ENCODE results near the gene AMD1.
"Not testable (repeated sequence)": the region's sequence is repeated elsewhere in the genome, so short reads cannot be mapped to it uniquely, and the experiment has no call there.

AMD1 gene

DNA sequence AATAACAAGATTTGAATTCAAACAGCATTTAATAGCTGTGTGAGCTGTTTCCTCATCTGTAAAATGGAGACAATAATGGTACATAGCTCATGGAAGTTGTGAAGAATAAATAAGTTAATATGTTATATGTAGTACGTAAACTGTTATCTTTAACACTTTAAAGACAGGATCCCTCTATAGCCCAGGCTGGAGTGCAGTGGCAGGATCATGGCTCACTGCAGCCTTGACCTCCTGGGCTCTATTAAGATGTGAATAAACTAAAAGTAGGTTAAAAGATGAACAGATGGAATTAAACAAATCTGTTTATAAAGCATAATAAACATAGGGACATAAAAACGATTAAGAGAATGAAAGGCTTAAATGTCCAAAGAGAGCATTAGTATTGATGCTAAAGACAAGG lies 3.0 kb downstream of the AMD1 start:
- no peak for DNase-seq (ENCODE audit: low read depth in 2 of 2)

DNA sequence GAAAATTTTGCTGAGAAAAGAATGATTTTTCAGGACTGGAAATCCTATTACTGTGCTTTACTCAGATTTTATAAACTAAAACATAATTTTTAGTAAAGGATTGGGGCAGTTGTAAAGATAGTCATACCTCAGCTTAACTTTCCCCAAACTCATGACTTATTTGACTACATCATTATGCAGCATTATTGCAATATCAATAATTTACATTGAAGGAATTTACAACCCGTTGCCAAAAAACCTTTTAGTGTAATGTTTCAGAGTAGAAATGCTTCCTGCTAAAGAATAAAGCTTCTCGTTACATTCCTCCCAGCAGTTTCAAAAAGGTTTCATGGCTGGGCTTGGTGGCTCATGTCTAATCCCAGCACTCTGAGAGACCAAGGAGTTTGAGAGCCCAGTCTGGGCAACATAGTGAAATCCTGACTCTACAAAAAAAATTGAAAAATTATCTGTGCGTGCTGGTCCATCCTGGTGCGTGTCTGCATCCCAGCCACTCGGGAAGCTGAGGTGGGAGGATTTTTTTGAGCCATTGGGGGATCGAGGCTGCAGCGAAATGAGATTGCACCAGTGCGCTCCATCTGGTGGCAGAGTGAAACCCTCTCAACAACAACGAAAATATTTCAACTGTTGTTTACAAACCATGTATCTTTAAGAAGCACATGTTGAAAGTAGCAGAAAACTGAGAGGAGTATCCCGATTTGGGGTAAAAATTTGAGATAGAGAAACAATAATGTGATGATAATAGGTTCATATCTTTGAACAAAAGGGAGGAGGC lies 4.4 kb downstream of the AMD1 start:
- DNase-seq (ENCODE audit: low read depth in 2 of 2) = peak; percentile 10 to 15

DNA sequence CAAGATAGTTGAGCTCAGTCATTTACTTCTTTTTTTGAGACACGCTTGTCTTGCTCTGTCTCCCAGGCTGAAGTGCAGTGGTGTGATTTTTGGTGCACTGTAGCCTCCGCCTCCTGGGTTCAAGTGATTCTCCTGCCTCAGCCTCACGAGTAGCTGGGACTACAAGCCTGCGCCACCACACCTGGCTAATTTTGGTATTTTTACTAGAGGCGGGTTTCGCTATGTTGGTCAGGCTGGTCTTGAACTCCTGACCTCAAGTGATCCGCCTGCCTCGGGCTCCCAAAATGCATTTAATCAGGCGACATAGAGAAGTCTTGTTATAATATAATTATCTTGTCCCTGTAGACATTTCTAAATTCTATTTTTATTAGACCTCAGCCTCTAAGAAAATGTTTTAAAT lies 6.1 kb downstream of the AMD1 start:
- DNase-seq (ENCODE audit: low read depth in 2 of 2) = no peak

DNA sequence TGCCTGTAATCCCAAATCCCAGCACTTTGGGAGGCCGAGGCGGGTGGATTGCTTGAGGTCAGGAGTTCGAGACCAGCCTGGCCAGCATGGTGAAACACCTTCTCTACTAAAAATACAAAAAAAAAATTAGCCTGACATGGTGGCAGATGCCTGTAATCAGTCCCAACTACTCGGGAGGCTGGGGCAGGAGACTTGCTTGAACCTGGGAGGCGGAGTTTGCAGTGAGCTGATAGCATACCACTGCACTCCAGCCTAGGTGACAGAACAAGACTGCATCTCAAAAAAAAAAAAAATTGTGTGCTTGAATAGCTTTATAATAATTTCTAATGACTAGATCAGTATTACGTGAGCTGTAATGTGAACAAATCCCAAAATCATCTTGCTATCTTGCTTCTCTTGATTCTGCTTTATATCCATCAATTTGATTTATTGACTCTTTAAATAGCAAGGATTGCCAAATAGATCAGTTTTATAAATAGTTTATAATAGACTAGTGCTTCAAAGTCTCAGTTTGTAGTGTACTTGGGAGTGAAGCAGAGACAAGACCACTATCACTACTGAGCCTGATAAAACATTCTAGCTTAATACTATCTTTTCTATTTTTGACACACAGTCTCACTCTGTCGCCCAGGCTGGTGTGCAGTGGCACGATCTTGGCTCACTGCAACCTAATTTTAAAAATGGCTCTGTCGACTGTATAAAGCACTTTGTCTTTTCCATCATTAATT lies 7.1 kb downstream of the AMD1 start:
- no peak for DNase-seq (ENCODE audit: low read depth in 2 of 2)

DNA sequence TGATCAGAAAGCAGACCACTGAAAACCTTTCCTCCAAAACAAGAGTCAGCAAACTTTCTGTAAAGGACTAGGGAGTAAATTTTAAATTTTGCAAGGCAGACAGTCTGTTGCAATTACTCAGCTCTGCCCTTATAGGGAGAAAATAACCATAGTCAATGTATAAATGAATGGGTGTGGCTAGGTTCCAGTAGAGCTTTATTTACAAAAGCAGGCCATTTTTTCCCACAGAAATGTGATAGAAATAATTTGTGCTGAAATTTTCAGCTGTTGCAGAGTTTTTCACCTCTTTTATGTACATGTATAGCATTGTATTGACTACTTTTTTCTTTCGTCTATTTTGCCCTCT lies 7.7 kb downstream of the AMD1 start:
- DNase-seq (ENCODE audit: low read depth in 2 of 2) = no peak

DNA sequence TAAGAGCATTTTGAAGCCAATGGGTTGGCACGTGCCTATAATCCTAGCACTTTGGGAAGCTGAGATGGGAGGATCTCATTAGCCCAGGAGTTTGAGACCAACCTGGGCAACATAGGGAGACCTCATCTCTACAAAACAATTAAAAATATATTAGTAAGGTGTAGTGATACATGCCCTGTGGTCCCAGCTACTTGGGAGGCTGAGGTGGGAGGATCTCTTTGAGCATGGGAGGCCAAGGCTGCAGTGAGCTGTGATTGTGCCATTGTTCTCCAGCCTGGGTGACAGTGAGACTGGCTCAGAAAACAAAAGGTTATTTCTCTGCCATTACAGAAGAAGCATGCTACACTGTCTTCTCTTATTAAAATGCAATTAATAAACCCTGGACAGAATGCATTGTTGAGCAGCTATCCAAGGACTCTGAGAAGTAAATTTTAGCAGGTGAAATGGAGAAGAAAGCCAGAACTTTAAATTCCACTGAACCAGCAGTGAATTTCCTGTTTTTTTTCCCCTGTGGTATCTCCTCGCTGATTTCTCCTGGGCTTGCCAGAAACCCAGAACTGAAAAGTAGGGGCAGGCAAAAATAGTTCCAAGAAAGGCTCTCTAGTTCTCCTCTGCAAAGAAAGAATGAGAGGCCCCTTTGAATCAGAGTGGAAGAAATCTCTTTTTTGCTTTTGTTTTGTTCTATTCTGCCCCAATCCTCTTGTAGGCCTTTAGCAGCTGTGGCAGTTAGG lies 8.4 kb downstream of the AMD1 start:
- no peak for DNase-seq (ENCODE audit: low read depth in 2 of 2)

DNA sequence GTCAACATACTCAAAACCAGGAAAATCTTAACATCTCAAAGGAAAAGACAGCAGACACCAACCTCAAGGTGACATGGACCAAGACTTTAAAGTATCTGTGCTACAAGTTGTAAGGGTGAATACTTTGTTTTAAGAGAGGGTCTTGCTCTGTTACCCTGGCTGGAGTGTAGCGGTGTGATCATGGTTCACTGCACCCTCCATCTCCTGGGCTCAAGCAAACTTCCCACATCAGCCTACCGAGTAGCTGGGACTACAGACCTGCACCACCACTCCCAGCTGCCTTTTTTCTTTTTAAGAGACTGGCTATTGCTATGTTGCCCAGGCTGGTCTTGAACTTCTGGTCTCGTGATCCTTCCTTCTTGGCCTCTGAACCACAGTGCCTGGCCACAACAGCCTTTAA lies 9.7 kb downstream of the AMD1 start:
- DNase-seq (ENCODE audit: low read depth in 2 of 2) = no peak

DNA sequence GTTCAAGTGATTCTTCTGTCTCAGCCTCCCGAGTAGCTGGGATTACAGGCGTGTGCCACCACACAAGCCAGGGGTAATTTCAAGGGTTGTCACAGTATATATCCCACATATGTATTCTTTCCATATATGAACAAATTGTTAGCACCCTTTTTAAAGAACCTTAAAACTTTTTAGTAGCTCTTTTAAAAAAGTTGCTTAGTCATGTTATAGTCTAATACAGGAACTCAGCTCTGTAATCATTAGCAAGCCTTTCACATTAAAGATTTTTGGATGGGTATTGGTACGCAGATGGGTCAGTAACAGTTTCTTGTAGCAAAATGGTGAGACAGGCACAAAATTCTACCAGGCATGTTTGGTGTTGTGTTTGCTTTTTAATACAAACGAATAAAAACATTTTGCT lies 10.9 kb downstream of the AMD1 start:
- no peak for DNase-seq (ENCODE audit: low read depth in 2 of 2)

DNA sequence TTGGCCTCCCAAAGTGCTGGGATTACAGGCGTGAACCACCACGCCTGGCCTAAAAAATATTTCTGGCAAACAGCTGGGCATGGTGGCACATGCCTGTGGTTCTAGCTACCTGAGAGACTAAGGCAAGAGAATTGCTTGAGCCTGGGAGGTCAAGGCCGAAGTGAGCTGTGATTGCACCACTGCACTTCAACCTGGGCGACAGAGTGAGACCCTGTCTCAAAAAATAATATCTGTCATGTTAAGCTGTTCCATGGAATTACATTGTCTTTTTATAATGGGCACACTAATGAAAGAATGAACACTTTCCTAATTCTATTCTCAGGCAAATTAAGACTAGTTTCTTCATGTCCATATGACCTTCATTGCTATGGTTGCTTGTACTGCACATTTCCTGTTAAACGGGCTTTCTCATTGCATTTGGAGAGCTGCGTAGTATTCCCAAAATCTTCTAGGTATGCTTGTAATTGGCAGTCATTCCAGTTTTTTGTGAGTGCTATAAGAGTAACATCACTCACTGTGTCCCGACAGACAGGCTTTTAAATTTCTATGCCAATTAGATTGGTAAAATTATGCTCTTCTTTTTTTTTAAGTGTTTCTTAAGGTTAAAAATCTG lies 12.1 kb downstream of the AMD1 start:
- no peak for DNase-seq (ENCODE audit: low read depth in 2 of 2)

DNA sequence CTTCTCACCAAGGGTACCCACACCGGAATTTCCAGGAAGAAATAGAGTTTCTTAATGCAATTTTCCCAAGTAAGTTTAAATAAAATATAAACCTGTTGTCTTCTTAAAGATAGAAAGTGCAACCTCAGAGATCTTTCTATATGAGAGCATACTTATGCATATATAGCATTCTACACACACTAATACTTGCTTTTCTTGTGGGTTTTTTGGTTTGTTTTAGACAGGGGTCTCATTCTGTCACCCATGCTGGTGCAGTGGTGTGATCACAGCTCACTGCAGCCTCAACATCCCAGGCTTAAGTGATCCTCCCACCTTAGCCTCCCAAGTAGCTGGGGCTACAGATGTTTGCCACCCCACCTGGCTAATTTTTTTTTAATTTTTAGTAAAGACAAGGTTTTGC lies 15.7 kb downstream of the AMD1 start:
- DNase-seq (ENCODE audit: low read depth in 2 of 2) = no peak

DNA sequence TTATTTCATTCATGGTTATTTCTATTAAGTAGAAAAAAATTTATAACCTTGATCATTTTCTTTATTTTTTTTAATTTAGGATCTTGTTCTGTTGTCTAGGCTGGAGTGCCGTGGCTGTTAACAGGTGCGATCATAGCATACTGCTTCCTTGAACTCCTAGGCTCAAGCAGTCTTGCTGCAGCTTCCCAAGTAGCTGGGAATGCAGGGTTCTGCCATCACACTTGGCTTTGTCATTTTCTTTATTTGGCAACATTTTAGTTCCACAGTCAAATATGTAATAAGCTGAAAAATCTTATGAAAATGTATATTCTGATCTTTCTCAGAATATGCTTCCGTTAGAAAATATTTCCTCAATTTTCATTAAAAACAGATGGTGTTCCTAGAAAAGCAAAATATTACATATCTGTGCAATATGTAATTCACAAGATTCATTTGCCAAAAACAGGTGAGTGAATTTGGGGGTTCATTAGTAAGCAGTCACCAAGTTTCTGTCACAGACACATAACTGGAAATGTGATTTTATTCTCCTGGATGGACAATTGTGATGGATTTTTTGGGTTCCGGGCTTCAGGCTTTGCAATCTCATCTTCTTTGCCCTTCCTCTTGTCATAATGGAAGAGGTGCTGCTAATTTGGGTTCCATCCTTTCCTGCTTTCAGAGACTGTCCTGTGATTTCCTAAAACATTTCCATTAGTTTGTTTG lies 21.5 kb downstream of the AMD1 start:
- no peak for DNase-seq (ENCODE audit: low read depth in 2 of 2)

DNA sequence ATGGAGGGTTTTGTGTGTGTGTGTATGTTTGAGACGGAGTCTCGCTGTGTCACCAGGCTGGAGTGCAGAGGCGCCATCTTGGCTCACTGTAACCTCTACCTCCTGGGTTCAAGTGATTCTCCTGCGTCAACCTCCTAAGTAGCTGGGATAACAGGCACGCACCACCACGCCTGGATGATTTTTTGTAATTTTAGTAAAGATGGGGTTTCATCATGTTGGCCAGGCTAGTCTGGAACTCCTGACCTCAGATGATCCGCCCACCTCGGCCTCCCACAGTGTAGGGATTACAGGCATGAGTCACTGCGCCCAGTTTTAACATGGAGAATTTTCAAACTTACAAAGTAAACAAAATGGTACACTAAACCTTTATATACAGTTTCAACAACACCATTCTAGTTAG lies 22.8 kb downstream of the AMD1 start:
- DNase-seq (ENCODE audit: low read depth in 2 of 2) = no peak

DNA sequence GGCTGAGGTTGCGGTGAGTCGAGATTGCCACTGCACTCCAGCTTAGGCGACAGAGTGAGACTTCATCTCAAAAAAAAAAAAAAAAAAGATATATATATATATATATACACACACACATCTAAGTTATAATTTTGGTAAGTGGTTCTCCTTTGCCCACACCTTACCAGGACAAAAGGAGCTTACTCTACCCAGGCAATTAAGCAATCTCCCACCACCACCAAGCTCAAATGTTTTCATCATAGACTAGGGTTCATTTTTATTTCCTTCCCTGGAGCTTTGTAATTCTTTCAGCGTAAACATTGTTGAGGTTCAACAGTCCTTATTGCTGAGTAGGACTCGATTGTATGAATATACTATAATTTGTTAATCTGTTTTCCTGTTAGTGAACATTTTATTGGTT lies 23.5 kb downstream of the AMD1 start:
- DNase-seq (ENCODE audit: low read depth in 2 of 2) = no peak

DNA sequence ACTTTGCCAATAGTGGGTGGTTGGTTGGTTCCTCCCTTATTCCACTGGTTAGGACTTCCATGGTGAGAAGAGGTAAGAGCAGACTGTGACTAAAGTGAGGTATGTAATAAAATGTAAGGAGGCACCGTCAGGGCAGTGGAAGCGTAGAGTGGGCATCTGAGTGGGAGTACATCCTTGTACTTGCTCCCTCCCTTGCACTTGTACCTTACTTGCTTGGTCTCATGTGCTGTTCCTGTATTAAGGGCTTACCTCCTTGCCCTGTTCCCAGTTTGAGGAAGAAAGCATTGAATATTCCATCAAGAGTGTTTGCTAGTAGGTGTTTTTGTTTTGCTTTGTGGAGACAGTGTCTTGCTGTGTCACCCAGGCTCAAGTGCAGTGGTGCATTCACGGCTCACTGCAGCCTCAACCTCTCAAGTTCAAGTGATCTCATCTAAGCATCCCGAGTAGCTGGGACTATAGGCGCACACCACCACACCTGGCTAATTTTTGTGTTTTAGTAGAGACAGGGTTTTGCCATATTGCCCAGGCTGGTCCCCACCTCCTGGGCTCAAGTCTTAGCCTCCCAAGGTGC lies 25.5 kb downstream of the AMD1 start:
- no peak for DNase-seq (ENCODE audit: low read depth in 2 of 2)

DNA sequence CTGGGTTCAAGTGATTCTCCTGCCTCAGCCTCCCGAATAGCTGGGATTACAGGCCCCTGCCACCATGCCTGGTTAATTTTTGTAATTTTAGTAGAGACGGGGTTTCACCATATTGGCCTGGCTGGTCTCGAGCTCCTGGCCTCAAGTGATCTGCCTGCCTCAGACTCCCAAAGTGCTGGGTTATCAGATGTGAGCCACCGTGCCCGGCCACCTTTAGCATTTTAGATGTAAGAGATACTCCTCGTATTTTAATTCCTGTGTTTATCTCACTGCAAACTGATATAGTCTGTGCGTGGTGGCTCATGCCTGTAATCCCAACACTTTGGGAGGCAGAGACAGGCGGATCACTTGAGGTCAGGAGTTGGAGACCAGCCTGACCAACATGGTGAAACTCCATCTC lies 27.0 kb downstream of the AMD1 start:
- not testable (repeated sequence) for DNase-seq (ENCODE audit: low read depth in 2 of 2)

DNA sequence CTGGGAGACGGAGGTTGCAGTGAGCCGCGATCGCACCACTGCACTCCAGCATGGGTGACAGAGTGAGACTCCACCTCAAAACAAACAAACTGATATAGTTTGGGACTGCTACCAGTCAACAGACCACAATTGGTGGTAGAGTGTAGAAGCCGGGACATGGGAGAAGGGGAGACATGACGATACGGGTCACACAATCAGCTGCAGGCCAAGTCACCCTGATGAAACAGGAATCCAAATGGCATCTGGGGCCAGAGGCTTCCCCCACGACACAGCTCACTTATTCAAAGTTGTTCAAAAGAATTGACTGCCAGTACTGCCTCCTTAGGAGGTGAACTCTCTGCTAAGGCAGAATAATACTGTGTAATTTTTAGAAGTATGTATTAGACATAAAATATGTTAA lies 27.5 kb downstream of the AMD1 start:
- DNase-seq (ENCODE audit: low read depth in 2 of 2) = no peak

DNA sequence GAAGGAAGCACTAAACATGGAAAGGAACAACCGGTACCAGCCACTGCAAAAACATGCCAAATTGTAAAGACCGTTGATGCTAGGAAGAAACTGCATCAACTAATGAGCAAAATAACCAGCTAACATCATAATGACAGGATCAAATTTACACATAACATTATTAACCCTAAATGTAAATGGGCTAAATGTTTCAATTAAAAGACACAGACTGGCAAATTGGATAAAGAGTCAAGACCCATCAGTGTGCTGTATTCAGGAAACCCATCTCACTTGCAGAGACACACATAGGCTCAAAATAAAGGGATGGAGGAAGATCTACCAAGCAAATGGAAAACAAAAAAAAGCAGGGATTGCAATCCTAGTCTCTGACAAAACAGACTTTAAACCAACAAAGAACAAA lies 31.7 kb downstream of the AMD1 start:
- DNase-seq (ENCODE audit: low read depth in 2 of 2) = not testable (repeated sequence)

DNA sequence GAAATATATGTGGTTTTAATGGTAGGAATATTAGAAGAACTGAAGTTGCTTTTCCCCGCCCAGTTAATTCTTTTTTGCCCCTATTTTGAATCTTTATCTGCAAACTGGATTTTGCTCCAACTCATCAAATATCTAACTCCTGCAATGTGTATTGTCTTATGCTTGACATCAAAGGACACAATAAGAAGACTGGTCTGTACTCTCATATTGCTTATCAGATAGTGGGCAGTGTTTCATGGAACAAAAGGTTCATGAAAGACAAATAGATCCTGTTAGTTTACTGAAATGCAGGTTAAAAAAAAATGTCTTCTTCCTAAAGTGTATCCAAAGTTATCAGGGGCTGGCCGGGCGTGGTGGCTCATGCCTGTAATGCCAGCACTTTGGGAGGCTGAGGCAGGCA lies 56.2 kb downstream of the AMD1 start:
- no peak for DNase-seq (ENCODE audit: low read depth in 2 of 2)

DNA sequence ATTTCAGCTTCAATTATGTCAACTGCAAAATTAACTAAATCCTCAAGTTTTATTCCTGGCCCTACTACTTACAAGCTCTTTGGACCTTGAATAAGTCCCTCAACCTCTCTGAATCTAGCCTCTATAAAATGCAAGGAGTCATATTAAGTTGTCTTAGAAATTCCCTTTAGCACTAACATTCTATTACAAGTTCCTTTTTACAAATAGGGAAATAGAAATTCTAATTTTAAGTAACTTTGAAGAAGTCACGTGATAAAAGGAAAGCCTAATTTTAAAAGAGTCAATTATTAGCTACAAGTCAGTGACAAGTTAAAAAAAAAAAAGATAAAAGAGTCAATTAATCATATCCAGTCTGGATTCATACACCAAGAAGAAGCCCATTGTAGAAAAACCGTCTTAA lies 59.3 kb downstream of the AMD1 start:
- DNase-seq (ENCODE audit: low read depth in 2 of 2) = no peak

DNA sequence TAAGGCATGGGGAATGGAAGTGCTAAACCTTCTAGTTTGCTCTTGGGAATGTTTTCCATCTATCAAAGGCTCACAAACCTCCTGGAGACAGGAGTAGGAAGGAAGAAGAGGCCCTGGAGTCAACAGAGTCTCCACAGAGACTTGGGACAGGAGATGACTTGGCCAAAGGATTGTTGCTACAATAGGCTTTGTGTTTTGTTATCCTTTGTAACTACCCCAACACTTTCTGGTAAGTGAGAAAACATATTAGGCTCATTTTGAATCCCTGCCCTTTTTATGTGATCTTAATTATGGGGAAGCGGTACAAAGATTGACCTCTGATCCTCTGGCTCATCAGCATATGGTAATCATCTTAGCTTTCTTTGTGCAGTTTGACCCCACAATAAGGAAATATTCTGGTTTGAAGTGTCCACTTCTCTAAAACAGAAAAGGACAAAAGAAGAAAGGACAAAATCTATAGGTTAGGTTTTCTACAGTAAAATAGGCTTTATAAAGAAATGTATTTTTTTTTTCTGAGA lies 59.9 kb downstream of the AMD1 start:
- no peak for DNase-seq (ENCODE audit: low read depth in 2 of 2)

DNA sequence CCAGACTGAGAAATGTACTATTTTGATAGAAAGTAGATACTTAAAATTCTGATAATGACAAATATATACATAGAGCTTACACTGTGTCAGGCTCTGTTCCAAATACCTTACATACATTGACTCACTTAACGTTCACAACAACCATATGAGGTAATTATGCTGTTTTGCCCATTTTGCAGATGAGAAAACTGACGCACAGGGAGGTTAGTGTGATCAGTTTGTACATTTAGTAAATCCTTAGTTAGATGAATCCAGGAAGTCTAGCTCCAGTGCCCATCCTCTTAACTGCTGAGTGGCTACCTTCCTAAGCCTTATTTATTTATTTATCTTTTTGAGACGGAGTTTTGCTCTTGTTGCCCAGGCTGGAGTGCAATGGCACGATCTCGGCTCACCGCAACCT lies 60.6 kb downstream of the AMD1 start:
- no peak for DNase-seq (ENCODE audit: low read depth in 2 of 2)

Measured in stimulated activated CD8-positive, alpha-beta memory T cell treated with anti-CD3 and anti-CD28 coated beads, Interleukin-7, amount 100 ng/mL, for 4 hours (primary cell).